GDM1 (cell line): ENCODE measurements around the gene SWI5.
"Not testable (repeated sequence)": the region's sequence is repeated elsewhere in the genome, so short reads cannot be mapped to it uniquely, and the experiment has no call there.

Source experiments
- DNase-seq: peaks from one replicate; lab custom pipeline; 2025; lab: John Stamatoyannopoulos, UW

The SWI5 gene

GRCh38 chr9:128276008-128276573 lies at the start of gene SWI5:
TSS of gene SWI5 (plus strand) at chr9:128276276.
- DNase-seq = peak; percentile 99

- DNase-seq = no peak
Observed at GRCh38 chr9:128226412-128226801, 49.7 kb upstream of the SWI5 start.

- DNase-seq = not testable (repeated sequence)
Observed at GRCh38 chr9:128230897-128231296, 45.2 kb upstream of the SWI5 start.

- no peak for DNase-seq
Observed at GRCh38 chr9:128231638-128232527, 44.2 kb upstream of the SWI5 start.

- DNase-seq = no peak
Observed at GRCh38 chr9:128232528-128233428, 43.3 kb upstream of the SWI5 start.

- DNase-seq = no peak
Observed at GRCh38 chr9:128233817-128234406, 42.2 kb upstream of the SWI5 start.

- DNase-seq = no peak
Observed at GRCh38 chr9:128242124-128242523, 34.0 kb upstream of the SWI5 start.

- no peak for DNase-seq
Observed at GRCh38 chr9:128242828-128243214, 33.3 kb upstream of the SWI5 start.

- DNase-seq = no peak
Observed at GRCh38 chr9:128243215-128244018, 32.7 kb upstream of the SWI5 start.

GRCh38 chr9:128244091-128244836 lies 31.8 kb upstream of the SWI5 start:
- DNase-seq = no peak

GRCh38 chr9:128244837-128245231 lies 31.2 kb upstream of the SWI5 start:
- DNase-seq = peak; percentile 77

GRCh38 chr9:128245421-128246151 lies 30.5 kb upstream of the SWI5 start:
- DNase-seq = peak; percentile 29

GRCh38 chr9:128246471-128246870 lies 29.6 kb upstream of the SWI5 start:
- no peak for DNase-seq

GRCh38 chr9:128247226-128247803 lies 28.8 kb upstream of the SWI5 start:
- DNase-seq = no peak

GRCh38 chr9:128249558-128249907 lies 26.5 kb upstream of the SWI5 start:
- no peak for DNase-seq

- no peak for DNase-seq
Observed at GRCh38 chr9:128249908-128250838, 25.9 kb upstream of the SWI5 start.

GRCh38 chr9:128250839-128251731 lies 25.0 kb upstream of the SWI5 start:
- DNase-seq = no peak
